GM21576 (cell line): Measurements from ENCODE around the gene TXNDC16.

Experiments used
- ATAC-seq: cut with Tn5 transposase; IDR thresholded peaks from one replicate; pipeline ENCODE4 v1.9.1; 2021; ENCODE audit warnings: mild to moderate bottlenecking, moderate library complexity; ENCODE audit not compliant: unreplicated experiment

The TXNDC16 gene

DNA sequence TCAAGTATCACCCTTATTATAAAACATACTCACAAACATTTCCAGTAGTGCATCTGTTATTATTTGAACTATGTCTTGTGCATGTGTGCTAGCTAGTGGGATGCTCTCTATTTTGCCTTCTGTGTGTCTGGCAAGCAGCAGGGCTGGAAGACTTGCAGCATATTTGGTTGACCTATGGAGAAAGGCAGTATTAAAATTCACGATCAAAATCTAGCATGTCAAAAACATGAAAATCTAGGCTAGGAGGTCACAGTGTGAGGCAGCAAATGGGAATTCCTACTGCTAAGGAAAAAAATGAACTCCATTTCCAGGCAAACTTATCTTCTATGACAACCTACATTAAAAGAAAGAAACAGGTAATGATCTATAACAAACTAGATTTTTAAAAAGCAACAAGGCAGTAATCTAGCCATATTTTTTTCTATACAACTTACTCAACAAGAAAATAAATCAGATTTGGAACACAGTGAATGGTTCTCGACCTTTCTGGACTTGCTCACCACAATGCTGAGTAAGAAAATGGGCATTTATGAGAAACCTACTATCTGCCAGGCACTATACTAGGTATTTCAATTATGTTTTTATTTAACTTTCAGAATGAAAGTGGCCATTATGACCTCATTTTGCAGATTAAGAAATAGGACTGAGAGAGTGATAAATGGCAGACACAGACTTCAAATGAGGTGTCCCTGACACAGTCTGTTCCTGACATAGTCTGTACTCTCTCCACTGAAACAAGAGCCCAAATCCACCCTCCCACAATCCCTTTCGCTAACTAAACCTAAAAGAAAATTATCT lies 96.8 kb downstream of the TXNDC16 start:
- ATAC-seq, result no peak

DNA sequence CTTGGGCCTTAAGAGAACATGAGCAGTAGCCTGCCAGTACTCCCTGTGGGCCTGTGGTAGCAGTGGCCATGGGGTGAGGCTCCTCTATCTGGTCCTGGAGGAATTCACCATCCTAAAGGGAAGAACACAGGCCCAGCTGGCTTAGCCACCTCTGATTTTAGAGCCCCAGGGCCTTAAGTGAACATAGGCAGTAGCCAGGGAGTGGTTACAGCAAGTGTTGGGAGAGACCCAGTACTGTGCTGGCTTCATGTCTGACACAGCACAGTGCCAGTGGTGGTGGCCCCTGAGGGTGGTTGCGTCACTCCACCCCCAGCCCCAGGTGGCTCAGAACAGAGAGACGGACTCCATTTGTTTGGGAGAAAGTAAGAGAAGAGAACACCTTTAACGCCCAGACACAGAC lies 105.1 kb downstream of the TXNDC16 start:
- ATAC-seq, result no peak

DNA sequence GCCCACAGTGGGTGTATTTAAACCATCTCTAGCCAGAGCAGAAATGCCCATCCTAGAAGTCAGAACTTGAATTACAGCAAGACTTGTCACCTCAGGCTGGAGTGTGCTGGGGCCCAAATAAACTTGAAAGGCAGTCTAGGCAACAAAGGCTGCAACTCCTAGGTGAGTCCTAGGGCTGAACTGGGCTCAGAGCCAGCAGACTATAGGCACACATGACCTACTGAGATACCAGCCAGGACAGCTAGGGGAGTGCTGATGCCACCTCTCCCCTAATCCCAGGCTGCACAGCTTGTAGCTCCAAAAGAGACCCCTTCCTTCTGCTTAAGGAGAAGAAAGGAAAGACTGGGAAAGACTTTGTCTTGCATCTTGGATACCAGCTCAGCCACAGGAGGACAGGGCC lies 106.0 kb downstream of the TXNDC16 start:
- ATAC-seq, result no peak

DNA sequence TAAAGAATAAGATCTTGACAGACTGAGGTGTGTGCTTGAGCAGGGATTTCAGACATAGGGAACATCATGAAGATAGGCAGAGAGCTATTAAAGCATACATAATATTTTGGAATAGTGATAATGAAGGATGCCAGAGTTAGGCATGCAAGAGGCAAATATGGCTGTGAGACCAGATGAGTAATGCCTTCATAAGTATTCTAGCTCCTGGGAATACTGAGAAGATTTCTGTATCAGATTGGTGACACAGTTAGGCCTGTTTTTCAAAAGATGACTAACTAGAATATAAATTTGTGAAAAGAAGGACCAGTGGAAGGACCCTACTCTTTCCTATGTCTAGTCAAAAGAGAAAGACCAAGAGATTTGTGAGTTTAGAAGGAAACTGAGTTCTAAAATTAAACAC lies 108.8 kb downstream of the TXNDC16 start:
- no peak for ATAC-seq

DNA sequence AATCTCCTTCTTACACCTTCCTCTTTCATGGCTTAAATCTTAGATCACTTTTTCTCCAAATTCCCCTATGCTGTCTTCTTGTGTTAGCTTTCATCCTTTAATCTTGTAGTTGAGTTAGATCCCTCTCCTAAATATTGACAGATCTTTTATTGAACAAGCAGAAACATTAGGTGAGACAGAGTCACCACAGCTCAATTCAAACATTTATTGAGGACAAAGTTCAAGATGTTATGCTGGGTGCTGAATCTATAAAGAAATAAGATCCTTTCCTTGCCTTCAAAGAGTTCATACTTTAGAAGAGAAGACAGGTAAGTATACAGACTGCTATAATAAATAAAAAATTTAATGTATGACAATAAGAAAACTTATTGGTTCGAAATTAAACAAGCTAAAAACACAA lies 109.7 kb downstream of the TXNDC16 start:
- ATAC-seq, result no peak

DNA sequence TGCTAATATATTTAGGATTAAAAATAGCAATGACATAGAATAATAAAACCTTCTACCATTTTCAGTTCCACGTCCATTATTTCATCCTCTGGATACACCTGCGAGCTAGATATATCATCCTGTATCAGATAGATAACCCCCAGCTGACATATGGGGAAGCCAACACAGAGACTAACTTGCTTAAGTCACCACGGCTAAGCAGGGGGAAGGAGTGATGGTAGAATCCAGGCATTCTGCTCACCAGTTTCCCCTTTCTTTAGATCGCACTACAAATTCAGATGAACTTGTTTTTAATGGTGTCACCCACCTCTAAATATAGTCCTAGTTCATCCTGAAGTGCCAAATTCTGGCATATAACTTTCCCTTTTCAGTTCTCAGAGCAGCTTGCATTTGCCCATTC lies 110.1 kb downstream of the TXNDC16 start:
- no peak for ATAC-seq

DNA sequence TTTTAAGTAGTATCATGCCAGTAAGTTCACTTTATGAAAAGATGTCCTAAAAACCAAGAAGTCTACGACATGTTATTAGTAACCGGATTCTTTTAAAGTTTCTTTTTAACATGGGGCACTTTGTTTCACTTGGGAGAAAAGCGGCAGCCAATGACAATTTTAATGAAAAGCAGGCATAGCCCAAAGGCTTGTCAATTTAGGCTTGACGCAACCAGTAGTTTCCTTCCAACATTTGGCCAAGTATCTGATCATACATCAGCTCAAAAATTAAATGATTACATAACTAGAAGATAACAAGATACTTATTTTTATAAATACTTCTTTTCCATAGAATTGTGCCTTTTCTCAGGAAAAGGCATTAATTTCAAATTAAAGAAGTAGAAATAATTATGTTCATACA lies 112.8 kb downstream of the TXNDC16 start:
- no peak for ATAC-seq

DNA sequence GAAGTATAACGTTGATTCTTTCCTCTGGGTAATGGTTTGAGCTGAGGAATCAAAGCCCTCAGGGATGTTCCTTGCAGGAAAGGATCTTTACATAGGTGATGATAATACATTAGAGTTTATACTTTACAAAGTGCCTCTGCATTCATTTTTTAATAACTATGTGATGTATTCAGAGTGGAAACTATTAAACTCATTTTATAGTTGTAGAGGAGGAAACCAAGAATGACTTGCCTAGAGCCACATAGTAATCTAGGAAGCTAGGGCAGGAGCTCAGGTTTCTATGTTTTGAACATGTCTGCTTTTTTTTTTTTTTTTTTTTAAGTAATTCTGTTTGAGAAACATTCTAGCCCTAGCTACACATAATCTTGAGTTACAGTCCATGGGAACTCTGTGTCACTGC lies 117.3 kb downstream of the TXNDC16 start:
- no peak for ATAC-seq

DNA sequence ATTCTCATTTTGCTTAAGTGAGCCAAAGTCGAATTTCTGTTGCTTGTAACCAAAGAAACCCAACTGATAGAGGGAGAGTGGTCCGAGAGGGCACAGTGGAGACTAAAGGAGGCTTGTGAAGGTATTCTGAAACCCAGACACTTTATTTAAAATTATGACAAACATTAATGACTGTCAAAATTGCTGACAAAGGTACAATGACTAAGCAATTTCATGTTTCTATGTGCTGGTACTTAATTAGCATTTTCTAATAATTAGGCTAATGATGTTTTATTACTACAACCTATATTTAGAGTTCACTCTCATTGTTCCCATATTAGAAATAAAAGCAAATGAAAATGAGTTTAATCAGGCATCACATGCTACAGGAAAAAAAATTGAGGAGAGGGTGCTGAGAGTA lies 121.8 kb downstream of the TXNDC16 start:
- ATAC-seq, result no peak

DNA sequence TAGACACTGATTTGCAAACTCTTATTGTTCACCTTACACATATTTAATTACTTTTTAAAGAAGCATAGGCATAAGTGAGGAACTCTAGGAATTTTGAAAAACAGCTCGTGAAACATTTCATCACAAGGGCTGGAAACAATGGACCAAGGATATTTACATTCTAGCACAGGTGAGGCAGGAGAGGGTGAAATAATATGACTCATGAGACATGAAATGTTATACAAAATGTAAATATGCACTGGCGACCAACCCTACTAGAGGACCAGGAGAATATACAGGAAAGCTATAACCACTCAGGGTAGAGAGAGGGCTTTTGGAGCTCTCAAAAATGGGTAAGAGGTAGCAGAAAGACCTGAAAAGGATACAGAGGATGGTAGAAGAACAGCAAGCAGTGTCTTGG lies 122.9 kb downstream of the TXNDC16 start:
- ATAC-seq, result no peak

DNA sequence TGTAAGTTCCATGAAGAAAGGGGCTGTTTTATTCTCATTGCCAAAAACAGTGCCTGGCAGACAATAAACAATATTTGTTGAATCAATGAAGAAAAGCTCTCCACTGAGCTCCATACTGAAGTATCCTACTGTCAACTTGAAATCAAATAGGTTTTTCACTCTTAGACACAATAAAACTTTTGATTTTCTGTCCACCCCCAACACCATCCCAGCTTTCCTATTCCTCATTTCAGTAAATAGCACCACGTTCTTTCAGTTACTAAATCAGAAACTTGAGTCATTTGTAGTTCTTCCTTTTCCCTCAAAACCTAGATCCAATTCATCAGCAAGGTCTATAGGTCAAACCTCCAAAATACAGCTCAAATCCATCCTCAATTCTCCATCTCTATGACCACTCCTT lies 124.8 kb downstream of the TXNDC16 start:
- no peak for ATAC-seq

DNA sequence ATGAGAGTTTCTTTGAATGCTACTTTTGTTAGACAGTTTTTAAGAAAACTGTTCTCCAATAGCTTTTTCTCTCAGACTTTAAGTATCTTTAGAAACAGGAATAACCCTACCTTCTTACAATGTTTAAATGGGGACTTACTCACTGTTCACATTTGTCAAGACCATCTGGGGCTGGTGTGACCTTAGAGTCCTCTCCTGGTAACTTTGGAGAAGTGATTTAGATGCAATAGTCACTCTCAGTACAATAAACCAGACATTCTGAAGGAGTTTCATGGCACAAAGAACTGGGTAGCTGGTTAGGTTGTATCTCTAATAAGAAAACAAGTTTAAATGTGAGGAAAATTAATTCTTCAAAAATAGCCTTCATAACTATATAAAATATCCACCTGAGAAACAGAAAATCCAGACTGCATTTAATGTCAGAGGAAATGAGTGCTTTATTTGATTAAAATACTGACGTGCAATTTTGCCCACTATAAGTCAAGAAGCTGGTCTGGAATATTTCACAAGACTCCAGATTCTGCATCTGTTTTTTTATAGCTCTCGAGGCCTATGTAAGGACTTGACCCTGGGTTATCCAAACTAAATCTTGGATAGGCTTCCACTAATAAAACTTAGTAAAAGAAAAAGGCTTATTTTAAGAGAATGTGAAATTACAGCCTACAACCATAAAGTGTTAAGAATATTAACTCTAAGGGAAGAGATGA lies 129.5 kb downstream of the TXNDC16 start:
- ATAC-seq, result no peak

DNA sequence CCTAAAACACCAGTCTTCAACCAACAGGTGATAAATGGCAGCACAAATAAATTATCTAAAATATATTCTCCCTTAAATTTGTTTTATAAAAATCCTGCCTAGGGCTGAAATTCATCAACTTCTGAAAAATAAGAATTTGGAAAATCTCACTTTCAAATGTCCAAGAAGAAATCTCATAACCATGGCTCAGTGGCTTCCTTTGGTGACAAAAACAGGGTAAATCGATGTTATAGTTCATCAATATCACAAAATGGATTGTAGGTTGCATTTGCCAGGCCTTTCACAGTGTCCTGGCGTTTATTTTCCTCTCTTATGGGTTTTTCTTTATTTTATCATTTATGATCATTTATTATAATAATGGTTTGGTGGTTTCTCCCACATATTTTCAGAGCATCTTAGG lies 135.2 kb downstream of the TXNDC16 start:
- ATAC-seq, result no peak

DNA sequence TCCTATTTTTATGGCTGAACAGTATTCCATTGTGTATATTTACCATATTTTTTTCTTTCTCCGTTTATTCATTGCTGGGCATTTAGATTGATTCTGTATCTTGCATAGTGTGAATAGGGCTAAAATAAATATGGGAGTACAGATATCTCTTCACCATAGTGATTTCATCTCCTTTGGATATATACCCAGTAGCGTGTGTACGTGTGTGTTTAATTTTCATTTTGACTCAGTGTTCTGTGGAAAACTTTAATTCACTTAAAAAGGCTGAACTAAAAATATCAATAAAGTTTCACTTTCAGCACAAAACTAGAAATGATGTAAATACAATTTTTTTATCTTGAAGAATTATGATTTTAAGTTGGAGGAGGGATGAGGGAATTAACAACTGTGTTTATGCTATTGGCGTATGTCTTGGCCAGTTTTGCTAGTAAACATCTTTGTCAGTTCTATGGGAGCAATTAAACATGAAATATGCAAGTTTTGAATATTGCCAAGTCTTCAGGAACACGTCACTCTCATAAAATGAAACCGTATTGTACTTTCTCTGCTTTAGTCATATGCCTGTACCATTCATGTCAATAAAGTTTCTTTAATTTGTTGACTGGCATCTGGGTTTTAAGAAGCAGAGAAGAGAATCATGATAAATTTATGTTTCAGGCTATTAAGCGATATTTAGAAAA lies 138.4 kb downstream of the TXNDC16 start:
- no peak for ATAC-seq

DNA sequence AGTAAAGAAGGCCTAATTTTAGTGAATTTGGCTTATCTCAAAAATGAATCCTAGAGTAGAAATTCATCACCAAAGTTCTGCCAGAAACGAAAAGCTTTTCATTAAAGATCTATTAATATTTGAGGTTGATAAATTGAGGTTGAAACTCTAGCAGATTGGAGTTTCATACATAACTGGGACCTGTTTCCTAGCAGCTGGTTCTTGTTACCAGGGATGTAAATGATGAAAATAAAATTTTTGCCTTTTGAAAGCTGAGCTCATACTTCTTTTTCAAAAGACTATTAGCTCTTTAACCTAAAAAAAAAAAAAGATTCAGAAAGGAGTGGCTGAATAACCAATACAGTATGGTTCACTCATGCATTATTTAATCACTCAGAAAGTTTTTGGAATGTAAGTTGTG lies 139.9 kb downstream of the TXNDC16 start:
- no peak for ATAC-seq

DNA sequence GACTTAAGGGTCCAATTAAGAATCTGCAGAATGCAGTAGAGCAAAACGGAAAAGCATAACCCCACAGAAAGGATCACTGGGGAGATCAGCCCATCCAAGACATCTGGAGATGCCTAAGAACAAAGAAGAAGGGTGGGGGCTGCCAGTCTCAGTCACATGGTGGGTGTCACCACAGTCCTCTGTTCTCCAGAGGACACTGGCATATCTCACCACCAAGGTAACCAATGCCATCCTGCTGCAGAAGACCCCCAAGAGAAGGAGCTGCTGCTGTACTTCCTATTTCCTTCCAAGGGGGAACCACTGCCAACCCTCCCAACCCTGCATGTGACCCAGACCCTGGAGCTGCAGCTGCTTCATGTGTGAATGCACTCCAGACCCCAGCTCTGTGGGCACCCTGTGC lies 147.0 kb downstream of the TXNDC16 start:
- ATAC-seq, result no peak

DNA sequence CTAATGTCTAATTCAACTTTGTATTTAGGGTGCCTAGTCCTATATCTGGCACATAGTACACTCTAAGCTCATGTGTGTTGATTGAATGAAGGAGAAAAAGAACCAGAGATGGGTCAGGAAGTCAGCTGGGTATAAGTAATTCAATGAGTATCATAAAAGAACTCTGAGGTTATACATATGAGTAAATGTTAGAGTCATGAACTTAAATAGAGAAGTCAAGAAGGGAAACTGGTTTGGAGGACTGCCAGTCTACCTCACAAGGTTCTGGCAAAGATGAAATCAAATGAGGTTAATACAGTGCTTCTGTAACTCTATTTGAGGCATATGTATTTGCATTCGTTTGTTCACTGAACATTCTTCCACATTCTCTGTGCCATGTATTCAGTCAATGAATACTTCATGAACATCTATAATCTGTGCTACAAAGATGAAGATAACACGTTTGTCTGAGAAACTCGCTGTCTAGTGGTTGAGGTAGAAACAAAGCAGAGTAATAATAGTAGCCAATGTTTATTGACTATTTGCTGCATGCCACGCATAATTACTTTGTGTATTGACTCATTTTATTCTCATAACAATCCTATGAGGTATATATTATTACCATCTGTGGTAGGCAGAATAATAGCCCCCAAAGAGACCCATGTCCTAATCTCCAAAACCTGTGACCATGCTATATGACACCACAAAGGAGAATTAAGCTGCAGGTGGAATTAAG lies 149.3 kb downstream of the TXNDC16 start:
- ATAC-seq, result peak; percentile 50

DNA sequence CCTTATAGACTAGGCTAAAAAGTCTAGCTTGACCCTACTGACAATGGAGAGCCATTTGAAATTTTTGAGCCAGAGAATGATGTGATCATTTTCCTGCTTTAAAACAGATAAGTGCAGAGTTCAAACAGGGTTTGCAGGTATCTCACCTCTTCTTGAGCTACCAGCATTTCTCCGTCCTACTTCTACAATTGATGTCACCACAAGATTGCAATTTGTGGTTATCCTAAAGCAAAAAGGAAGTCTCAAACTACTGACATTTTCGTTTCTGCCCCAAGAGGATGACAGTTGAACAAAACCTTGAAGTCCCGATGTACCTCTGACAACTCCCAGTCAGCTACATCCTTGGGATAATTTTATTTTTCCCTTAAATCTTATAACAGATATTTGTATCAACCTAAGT lies 151.5 kb downstream of the TXNDC16 start:
- ATAC-seq, result no peak

DNA sequence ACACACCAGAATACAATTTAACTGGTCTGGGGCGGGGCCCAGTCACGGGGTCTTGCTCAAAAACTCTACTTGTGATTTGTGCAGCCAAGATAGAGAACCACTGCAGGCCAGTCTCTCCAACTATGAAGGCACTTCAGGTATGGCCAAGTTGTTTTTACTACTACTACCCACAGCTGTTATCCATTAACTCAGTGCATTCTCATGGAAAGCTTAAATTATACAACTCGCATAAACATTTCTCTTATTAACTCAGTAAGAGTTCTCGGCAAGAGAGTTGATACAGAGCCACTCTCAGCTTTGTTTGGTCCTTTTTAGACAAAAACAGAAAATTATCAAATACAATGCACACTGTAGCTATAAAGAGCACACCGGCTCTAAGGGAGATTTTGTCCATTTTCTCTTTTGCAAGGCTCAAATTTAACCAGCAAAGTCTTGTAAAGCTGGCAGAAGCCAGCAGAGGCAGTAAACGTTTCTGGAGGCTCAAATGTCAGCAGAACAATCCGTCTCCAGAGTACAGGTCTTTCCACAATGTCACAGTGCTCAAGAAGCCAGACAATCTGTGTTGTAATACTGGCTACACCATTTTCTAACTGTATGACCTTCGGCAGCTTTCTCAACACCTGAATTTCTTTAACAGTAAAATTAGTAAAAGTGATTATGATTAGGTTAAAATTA lies 152.2 kb downstream of the TXNDC16 start:
- ATAC-seq, result no peak

DNA sequence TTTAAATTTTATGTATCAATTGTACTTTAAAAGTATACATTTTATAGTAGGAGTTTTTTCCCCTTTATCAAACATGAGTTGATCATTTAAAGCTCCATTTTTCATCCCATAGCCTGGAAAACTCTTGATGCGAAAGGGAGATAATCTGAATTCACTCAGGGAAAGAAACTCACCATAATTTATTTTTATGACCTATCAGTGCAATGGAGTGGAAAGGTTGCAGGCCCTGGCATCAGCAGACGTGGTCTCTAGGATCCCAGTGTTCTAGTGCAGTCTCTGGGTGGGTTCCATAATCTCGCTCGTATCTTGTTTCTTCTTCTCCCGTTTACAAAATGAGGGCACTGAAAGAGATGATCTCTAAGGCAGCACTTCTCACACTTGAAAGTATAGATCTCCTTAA lies 153.2 kb downstream of the TXNDC16 start:
- ATAC-seq, result no peak

DNA sequence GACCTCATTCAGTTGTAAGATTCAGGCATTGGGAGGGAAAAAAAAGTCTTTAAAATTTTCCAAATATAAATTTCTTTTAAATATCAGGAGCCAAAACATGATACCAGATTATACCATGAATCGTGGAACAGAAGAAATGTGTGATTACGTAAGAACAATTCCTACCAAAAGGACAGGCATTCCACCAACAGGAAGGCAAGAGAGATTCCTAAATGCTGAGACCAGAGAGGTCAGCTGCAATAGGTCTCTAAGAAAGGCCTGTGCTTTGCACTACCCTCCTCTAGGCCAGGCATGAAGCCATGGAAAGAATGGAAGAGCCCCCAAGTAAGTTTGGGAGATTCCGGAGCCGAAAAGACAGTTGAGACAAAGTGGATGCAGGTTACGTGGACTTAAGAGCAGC lies 154.5 kb downstream of the TXNDC16 start:
- no peak for ATAC-seq
